HG03025 (cell line): ENCODE data around the gene SMCO3.
A peak's percentile ranks its signal among the peaks of the same experiment; 100 is the strongest.

Source experiments
- ATAC-seq: cut with Tn5 transposase; IDR thresholded peaks from one replicate; pipeline ENCODE4 v1.9.1; 2021; ENCODE audit warnings: mild to moderate bottlenecking, moderate library complexity; ENCODE audit not compliant: unreplicated experiment, low FRiP score

The SMCO3 gene

DNA sequence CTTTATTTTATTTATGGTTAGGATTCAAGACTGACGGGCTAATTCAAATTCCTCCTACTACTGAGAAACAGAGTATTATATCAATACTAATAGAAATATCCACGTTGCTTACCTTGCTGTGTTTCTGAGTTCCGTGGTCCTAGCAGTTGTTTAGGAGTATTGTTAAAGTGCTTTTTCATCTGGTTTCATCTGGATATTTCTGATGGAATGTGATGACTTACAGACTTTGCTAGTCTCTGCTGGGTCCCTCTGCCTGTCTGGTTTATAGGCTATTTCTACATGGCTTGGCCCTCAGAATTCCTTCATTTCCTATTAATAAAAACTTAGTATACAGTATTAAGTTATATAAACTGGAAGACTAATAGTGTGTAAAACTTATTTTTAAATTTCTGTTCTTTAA, at the start of gene SMCO3:
Gene SMCO3 (minus strand): TSS at position 169 of the 400 bp plus-strand sequence. CDS start 7,502 bp downstream, outside the sequence.
- no peak for ATAC-seq

DNA sequence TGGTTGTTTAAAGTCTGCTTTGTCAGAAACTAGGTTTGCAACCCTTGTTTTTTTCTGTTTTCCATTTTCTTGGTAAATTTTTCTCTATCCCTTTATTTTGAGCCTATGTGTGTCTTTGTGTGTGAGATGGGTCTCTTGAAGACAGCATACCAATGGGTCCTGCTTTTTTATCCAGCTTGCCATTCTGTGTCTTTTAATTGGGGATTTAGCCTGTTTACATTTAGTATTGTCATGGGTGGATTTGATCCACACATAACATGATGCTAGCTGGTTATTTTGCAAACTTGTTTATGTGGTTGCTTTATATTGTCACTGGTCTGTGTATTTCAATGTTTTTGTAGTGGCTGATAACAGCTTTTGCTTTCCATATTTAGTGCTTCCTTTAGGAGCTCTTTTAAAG, 46.5 kb upstream of the SMCO3 start:
- no peak for ATAC-seq

DNA sequence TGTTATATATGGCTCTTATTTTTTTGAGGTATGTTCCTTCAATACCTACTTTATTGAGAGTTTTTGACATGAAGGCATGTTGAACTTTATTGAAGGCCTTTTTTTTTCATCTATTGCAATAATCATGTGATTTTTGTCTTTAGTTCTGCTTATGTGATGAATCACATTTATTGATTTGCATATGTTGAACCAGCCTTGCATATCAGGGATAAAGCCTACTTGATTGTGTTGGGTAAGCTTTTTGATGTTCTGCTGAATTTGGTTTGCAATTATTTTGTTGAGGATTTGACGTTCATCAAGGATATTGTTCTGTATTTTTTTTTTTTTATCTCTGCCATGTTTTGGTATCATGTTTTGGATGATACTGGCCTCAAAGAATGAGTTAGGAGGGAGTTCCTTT, 44.5 kb upstream of the SMCO3 start:
- no peak for ATAC-seq

DNA sequence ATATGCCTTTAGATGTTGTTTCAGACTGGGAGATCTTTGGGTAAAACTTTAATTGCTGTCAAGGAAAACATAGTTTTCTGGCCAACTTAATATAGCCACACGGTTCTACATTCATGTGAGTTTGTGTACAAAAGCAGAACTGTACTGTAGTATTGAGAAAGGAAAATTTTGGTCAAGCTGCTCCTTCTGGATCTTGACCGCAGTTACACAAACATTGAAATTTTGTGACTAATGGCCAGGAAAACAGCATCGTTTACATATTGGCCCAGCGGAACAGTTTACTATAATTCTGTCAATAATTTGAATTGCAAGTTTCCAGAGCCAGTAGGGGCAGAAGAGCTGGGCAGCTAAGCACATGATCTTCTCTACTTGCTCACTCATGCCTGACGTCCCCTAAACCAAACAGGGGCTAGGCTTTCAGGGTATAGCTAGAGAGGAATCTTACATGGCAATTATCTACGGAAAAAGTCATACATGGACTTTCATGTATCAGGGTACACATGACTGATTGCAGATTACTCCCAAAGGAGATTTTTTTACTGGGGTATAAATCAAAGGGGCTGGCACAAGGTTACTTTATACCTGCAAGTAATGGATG, 40.7 kb upstream of the SMCO3 start:
- ATAC-seq: peak; percentile 49

DNA sequence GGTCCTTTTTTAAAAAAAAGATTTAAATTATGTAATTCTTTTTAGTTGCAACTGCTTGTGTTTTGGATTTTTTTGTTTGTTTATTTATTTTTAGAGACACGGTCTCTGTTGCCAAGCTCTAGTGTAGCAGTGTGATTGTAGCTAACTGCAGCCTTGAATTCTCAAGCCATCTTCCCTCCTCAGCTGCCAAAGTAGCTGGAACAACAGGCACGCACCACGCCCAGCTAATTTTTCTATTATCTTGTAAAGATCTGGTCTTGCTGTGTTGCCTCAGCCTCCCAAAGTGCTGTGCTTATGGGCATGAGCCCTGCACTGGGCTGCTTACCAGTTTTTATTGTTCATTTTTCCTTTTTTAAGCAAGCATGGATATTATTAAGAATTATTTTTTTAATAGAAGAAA, 40.0 kb upstream of the SMCO3 start:
- ATAC-seq: no peak

DNA sequence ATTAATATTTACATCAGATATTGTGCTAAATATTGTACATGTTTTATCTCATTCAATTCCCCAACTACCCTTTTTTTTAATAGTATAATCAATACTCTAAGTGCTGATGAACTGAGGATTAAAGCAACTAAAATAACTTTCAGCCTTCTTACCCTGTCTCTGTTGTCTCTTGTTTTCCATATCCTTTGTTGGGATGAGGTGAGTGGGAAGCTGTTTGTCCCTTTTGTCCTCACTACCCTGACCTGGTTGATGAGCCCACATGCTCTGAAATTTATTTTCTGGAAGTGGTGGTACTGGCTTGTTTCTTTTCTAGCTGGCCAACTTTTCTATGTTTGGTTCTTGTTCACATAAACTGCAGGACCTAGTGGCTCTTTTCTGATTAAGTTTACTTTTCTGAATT, 38.9 kb upstream of the SMCO3 start:
- no peak for ATAC-seq

DNA sequence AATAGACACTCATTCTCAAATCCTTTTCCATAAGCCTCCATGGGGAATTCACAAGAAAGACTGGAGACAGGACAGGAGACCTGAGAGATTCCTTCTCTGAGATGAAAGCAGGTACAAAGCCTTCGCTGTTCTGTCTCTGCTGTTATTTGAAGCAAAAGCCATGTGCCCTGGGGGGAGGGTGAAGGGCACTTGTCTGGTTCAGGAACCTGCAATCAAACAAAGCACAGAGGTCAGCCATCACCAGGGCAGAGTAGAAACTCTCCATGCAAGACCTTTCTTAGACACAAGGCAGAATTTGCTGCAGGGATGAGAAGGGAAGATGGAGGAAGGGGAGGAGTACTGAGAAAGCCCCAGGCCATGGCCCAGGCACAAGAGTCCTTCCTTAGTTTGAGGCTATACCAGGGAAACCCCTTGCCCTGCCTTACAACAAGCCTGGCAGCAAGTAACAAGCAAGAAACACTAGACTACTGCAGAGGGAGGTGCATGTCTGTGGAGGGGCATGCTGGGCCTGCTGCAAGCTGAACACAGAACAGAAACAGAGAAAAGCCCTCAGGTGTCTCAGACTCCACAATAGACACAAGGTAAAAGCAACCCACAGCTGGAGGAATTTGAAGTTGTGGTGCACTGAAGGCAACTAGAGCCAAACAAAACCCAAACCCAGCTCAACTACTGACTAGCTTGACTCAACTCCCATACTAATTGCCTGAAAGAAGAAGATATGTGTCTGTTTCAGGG, 37.1 kb upstream of the SMCO3 start:
- ATAC-seq: peak; percentile 98

DNA sequence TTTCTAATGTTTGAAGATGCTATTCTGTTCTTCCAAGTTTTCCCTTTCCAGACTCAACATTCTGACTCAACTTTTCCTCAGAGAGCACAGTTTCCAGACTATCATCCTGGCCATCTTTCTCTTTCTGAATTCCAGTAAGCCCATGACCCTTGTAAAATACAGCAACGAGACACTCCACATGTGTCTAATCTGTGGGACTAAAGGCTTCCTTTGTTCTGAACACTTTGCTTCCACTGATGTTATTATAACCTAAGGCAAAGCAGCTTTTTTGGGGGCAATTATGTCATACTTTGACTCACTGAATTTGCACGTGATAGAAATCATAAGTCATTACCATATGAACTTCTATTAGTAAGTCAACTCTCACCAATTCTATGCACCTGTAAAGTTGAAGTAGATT, 35.7 kb upstream of the SMCO3 start:
- ATAC-seq: no peak

DNA sequence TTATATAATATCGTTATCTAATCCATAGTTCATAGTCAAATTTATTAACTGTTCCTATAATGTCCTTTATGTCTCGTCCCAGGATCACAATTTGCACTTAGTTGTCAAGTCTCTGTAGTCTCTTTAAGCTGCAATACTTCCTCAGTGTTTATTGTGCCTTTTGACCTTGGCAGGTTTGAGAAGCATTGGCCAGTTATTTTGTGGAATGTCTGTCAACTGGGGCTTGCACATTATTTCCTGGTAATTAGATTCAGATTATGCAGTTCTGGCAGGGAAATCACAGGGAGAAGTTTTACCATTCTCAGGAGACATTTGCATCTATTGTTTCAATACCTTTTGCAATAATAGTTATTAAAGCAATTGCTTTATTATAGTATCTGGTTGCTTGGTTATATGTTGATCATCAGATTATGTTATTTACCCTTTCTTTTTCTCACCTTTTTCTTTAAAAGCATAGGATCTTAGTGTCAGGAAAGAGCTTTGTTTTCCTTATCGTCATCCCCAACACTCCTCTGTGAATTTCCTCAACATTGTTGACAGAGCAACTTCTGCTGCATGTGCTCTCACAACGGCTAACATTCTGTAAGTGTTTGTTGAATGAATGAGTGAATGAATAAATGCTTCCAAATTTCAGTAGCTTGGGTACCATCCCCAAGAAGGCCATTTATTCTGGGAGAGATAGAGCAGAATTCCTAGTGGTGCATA, 33.0 kb upstream of the SMCO3 start:
- ATAC-seq: no peak

DNA sequence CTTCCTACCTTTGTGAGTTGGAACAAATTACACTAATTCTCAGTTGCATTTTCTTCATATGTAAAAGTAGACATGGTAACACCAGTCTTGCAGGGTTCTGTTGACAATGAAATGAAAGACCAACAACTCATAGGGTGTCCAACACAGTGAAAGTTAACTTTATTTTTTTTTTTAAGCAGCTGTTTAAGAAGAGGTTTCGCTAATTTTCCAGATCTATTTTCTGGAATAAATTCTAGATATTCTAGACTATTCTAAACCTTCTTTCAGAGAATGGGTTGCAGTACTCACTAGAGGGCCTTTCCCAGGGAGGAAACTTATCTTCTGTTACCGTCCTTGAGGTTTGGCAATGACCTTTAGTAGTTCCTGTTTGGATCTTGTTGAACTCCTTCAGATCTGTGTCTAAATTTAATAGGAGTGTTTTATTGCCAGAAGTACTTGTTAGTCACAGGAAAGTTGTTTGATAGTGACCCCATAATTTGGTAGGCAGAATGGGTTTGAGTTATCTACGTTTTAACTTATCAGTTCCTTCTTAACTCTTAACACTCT, 32.1 kb upstream of the SMCO3 start:
- no peak for ATAC-seq

DNA sequence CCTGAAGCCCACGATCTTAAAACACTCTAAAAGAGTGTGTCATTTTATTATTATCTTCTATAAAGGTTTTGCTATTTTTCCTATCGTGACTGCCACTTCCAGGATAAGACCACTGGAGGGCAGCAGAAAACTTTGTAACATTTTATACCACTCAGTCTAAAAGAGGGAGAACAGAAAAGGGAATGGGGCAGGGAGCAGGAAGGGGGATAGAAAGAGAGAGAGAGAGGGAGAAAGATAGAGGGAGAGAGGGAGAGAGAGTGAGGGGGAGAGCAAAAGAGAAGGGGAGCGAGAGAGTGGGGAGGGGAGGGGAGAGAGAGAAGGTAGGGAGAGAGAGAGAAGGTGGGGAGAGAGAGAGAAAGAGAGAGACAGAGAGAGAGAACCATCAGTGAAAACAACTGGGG, 31.4 kb upstream of the SMCO3 start:
- ATAC-seq: no peak

DNA sequence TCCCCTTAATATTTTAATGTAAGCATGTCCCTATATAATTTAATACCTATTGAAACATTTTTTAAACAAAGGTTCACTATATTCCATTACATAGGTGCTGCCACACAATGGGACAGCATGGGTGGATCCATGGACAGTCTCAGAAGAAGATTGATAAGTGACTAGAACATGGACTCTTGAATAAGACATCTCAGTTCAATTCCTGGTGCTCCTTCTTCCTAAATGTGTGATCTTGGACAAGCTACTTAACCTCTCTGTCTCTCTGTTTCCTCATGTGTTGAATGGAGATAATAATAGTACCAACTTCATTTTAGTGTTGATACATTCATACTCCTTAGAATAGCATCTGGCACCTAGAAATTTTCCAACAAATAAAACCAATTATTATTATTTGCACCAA, 30.4 kb upstream of the SMCO3 start:
- ATAC-seq: no peak

DNA sequence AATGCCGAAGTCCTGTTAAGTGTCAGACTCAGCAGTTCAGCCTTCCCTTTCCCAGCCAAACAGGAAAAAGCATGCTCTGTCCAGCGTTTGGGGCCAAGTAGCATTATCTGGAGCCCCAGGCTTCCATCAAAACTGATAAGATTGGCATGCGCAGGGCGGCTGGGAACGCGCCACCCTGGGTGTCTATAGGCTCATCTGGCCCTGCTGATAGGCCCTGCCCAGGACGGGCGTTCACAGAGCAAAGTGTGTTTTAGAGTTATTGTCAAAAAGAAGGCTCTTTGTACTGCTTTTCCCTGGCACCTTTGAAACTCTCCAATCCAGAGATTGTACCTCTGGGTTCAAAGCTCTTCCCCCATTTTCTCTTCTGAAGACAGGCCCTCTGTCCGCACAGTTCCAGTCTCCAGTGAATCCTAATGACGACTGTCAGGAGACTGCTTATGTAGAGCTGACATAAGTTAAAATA, 29.5 kb upstream of the SMCO3 start, which contains the start of gene ART4:
Gene ART4 (minus strand): TSS at position 102 of the 463 bp plus-strand sequence. CDS start 413 bp downstream, outside the sequence.
- no peak for ATAC-seq

DNA sequence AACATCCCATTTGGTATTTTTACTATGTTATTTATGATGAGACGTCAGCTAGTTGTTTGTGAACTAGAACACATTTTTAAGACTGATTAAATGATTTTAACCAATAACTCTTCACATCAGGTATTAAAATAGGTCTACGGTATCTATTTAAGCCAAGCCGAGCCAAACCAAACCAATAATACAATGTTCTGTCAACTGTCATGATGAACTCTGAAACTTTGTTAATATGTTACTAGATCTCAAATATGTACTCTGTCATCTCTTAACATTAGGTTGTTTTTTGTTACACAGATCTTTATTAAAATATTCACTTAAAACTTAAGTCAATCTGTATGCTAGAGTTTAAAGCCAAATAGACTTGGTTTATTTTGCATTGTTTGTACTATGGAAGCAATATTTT, 28.3 kb upstream of the SMCO3 start:
- no peak for ATAC-seq

DNA sequence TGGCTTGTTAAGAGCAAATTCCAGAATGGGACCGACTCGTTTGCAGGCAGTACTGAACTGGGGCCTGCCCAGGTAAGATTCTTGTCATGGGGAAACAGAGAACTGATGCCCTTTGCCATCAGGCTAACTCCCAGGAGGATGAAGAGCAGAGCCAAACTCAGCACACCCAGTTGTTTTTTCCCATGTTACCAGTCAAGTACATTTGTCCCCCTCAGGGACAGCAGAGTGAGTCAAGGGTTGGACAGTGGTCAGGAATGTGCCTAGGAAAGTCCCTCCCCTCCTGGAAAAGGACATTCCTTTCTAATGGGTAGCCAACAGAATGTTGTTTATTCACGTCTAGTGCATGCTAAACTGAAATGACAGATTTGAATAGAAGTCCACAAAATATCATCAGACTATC, 27.8 kb upstream of the SMCO3 start:
- no peak for ATAC-seq

DNA sequence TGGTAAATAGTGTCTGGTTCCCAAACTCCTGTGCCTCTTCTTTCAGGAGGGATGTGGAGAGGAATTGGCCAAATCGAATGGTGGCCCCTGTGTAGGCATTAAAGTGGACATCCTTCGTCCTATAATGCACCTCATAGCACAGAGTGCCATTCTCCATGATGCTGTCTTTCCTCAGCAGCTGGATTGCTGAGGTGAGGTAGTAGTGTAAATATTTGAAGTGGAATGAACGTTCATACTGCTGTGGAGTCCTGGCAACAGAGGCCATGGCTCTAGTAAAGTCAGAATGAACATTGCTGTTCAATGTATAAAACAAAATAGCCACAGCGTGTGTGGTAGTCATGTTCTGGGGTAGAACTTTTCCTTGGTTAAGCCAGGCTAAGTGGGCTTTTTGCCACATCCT, 26.6 kb upstream of the SMCO3 start:
- ATAC-seq: no peak

DNA sequence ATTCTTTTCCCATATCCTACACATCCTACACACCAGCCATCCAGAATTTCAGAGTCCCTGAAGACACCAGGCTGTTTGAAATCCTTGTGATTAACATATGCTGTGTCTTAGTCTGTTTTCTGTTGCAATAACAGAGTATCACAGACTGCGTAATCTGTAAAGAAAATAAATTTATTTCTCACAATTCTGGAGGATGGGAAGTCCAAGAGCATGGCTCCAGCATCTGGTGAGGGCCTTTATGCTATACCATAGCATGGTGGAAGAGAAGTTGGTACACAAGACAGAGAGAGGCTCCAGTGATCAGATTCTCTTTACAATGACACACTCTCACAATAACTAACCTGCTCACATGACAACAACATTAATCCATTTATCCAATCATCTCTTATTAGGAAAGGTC, 25.3 kb upstream of the SMCO3 start:
- no peak for ATAC-seq

DNA sequence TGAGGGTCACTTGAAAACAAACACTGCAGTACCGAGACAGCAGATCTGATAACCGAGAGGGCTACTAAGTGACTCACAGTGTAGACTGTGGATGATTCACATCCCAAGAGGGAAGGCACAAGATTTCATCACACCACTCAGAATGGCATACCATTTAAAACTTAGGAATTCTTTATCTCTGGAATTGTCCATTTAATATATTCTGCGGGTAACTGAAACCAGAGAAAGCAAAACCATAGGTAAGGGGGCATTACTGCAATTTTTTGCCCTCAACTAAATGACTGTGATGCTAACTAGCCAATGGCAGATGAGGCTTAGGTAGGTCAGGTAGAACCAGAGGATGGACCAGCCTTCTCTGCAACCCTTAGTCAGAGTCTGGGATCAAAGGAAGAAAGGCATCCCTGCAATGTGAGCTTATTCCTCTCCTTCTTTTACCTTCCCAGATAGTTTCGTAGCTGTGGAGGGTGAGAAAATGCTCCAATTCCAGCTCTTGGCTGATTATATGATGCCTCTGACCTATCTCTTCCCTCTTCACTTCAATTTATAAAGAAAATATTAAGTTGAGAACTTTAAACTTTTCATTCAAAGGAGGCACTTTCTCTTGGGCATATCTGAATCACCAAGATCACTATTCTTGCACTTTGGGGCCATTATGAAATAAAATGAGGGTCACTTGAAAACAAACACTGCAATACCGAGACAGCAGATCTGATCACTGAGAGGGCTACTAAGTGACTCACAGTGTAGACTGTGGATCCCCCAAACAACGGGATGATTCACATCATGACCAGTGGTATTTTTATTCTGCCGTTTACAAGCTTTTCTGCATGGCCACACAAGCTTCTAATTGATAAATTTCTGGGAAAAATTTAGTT, 22.6 kb upstream of the SMCO3 start:
- ATAC-seq: no peak

DNA sequence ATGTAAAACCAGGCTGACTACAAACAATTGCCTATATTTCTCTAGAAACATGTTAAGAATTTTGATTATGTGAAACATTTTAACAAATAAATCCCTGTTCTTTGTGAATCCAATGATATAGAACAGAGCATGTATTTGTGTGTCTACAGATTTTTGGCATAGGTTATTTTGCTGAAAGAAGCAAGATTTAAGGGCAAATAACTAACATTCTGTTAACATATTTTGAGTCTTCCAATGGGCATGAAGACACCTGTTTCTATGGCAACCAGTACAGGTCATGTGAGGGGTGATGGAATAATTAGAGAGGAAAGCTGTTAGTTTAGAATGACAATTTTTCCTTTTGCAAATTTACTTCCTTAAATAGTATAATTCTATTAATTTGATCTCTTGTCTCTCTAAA, 20.5 kb upstream of the SMCO3 start:
- ATAC-seq: no peak

DNA sequence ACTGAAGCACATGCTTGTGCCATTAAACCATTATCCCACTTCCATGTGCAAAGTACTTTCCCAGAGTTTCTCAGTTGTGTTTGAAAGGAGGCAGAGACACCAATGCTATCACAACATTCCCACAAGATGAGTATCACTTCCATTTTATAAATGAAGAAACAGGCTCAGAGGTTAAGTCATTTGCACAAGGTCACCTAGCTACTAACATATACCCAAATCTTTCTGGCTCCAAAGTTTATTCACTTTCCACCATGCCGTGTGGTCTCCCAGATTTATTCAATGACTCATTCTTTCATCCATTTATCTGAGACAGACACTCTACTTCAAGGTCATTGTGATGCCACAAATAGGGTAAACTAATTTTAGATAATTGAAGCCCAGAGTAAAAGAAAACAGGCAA, 20.0 kb upstream of the SMCO3 start:
- no peak for ATAC-seq
